Measurements from ENCODE around the gene HOXD12. TPM values are rescaled to one million over a fixed set of nuclear protein-coding genes. Genes with fewer than 3 reads are reported as not detected.
A peak's percentile ranks its signal among the peaks of the same experiment; 100 is the strongest.

The HOXD12 gene
- polyA plus RNA-seq, 1 experiment, result not detected

GRCh38 chr2:176110415-176111308, 11.1 kb downstream of the HOXD12 start:
- no peak for DNase-seq (ENCODE audit: low read depth)
- POLR2A ChIA-PET, result no interaction called here
- Histone ChIP-seq H3K36me3 (ENCODE audit: control insufficient read depth, insufficient read depth, low read length) (peaks cover 1% of the 10 kb centered on the region), H3K4me3 (ENCODE audit: low read depth, low read length) (no peak overlapping the region), H3K27me3 (ENCODE audit: control insufficient read depth, insufficient read depth, low read length) (peaks cover 3% of the 10 kb centered on the region; the same call in 1 of the 2 replicates)
- CTCF ChIA-PET, result interaction anchor here (0.6 to 1.9 kb wide), 6 partner anchors 10 to 543 kb away, joined by 3 to 7 read pairs (median 4); no protein-coding TSS in a partner anchor
- no peak for TF ChIP-seq CTCF (IDR thresholded peaks at IDR 0.05; ENCODE audit: insufficient read depth, low read depth, low read length)

- TF ChIP-seq CTCF (IDR thresholded peaks at IDR 0.05; ENCODE audit: insufficient read depth, low read depth, low read length), result peak; percentile 43; the same call in 1 of the 2 replicates
- peaks cover 1% of the 10 kb centered on the region for H3K36me3 ChIP-seq (ENCODE audit: control insufficient read depth, insufficient read depth, low read length)
- DNase-seq (ENCODE audit: low read depth), result no peak
- CTCF ChIA-PET, result interaction anchor here (1.6 to 1.9 kb wide), 3 partner anchors 9 to 543 kb away, joined by 4 to 7 read pairs (median 5); no protein-coding TSS in a partner anchor
- POLR2A ChIA-PET, result no interaction called here
- peaks cover 2% of the 10 kb centered on the region; the same call in 1 of the 2 replicates for H3K27me3 ChIP-seq (ENCODE audit: control insufficient read depth, insufficient read depth, low read length)
- H3K4me3 ChIP-seq (ENCODE audit: low read depth, low read length), result no peak overlapping the region
These were observed 11.7 kb downstream of the HOXD12 start for GRCh38 chr2:176111309-176111663.

- ChIA-PET CTCF (no interaction called here), POLR2A (no interaction called here)
- H3K27me3 ChIP-seq (ENCODE audit: control insufficient read depth, insufficient read depth, low read length), result no peaks in the 10 kb centered on the region
- no peak for DNase-seq (ENCODE audit: low read depth)
- H3K4me3 ChIP-seq (ENCODE audit: low read depth, low read length), result no peak overlapping the region
- no peak for TF ChIP-seq CTCF (IDR thresholded peaks at IDR 0.05; ENCODE audit: insufficient read depth, low read depth, low read length)
- H3K36me3 ChIP-seq (ENCODE audit: control insufficient read depth, insufficient read depth, low read length), result peaks cover 2% of the 10 kb centered on the region
These were observed 12.3 kb downstream of the HOXD12 start for GRCh38 chr2:176111846-176112374.

- Histone ChIP-seq H3K36me3 (ENCODE audit: control insufficient read depth, insufficient read depth, low read length) (peaks cover 2% of the 10 kb centered on the region), H3K4me3 (ENCODE audit: low read depth, low read length) (no peak overlapping the region), H3K27me3 (ENCODE audit: control insufficient read depth, insufficient read depth, low read length) (no peaks in the 10 kb centered on the region)
- CTCF ChIA-PET, result interaction anchor here (1.0 kb wide), 1 partner anchor 526 kb away, joined by 4 read pairs; no protein-coding TSS in a partner anchor
- no peak for DNase-seq (ENCODE audit: low read depth)
- TF ChIP-seq CTCF (IDR thresholded peaks at IDR 0.05; ENCODE audit: insufficient read depth, low read depth, low read length), result no peak
- POLR2A ChIA-PET, result no interaction called here
These were observed 13.0 kb downstream of the HOXD12 start for GRCh38 chr2:176112375-176113302.
